KMS-11 (cell line): ENCODE measurements around the gene IPPK.
"Not testable (repeated sequence)": the region's sequence is repeated elsewhere in the genome, so short reads cannot be mapped to it uniquely, and the experiment has no call there.

Source experiments
- H2AFZ ChIP-seq: fragments of 200-600 bp; sonication (generic); 2 replicates; pipeline ENCODE4 v1.6.1; 2016; ENCODE audit warnings: antibody characterized with exemption, mixed run types, low read depth
- H3K27ac ChIP-seq: fragments of 200-600 bp; sonication (generic); 2 replicates; pipeline ENCODE4 v1.6.1; 2016; ENCODE audit warnings: mild to moderate bottlenecking, mixed run types
- H3K27me3 ChIP-seq: fragments of 200-600 bp; sonication (generic); 2 replicates; pipeline ENCODE4 v1.6.1; 2017; ENCODE audit warnings: mild to moderate bottlenecking, low read depth, mixed run types, moderate library complexity; ENCODE audit not compliant: insufficient read depth
- H3K36me3 ChIP-seq: fragments of 200-600 bp; sonication (generic); 2 replicates; pipeline ENCODE4 v1.6.1; 2017; ENCODE audit warnings: mild to moderate bottlenecking, mixed run types; ENCODE audit not compliant: insufficient read depth
- H3K4me1 ChIP-seq: fragments of 200-600 bp; sonication (generic); 2 replicates; pipeline ENCODE4 v1.6.1; 2016; ENCODE audit warnings: mild to moderate bottlenecking, low read depth, mixed run types; ENCODE audit not compliant: poor library complexity, severe bottlenecking
- H3K4me2 ChIP-seq: fragments of 200-600 bp; sonication (generic); 2 replicates; pipeline ENCODE4 v1.7.0; 2016; ENCODE audit warnings: mild to moderate bottlenecking, mixed run types
- H3K4me3 ChIP-seq: fragments of 200-600 bp; sonication (generic); IDR thresholded peaks from 2 replicates; pipeline ENCODE4 v1.6.1; 2017; ENCODE audit warnings: low read depth, low read length, mixed read lengths; ENCODE audit not compliant: insufficient read depth
- H3K79me2 ChIP-seq: fragments of 200-600 bp; sonication (generic); 2 replicates; pipeline ENCODE4 v1.6.1; 2016; ENCODE audit warnings: low read depth, mixed run types; ENCODE audit not compliant: insufficient read depth
- H3K9ac ChIP-seq: fragments of 200-600 bp; sonication (generic); 2 replicates; pipeline ENCODE4 v1.6.1; 2016; ENCODE audit warnings: mild to moderate bottlenecking, mixed run types
- H4K20me1 ChIP-seq: fragments of 200-600 bp; sonication (generic); 2 replicates; pipeline ENCODE4 v1.6.1; 2016; ENCODE audit warnings: mild to moderate bottlenecking, mixed run types; ENCODE audit not compliant: insufficient read depth
- TF ChIP-seq, protein P1 (sequence below): fragments of 200-600 bp; sonication (generic); conservative IDR thresholded peaks from 2 replicates; pipeline ENCODE4 v1.6.1; 2017; ENCODE audit warnings: low read depth, mild to moderate bottlenecking, antibody characterized with exemption, low read length, moderate library complexity, mixed read lengths

The IPPK gene

GRCh38 chr9:92600462-92601261 lies 69.3 kb downstream of the IPPK start:
- H3K4me1 ChIP-seq = peaks cover 5% of the 10 kb centered on the region

GRCh38 chr9:92599938-92600461 lies 69.9 kb downstream of the IPPK start:
- Histone ChIP-seq H3K4me2 (no peak overlapping the region), H4K20me1 (no peaks in the 10 kb centered on the region), H3K4me1 (no peaks in the 10 kb centered on the region), H2AFZ (no peak overlapping the region), H3K27me3 (no peaks in the 10 kb centered on the region), H3K36me3 (no peaks in the 10 kb centered on the region), H3K4me3 (no peak overlapping the region), H3K9ac (no peak overlapping the region), H3K27ac (no peak overlapping the region), H3K79me2 (no peaks in the 10 kb centered on the region)
- TF ChIP-seq, protein P1, sequence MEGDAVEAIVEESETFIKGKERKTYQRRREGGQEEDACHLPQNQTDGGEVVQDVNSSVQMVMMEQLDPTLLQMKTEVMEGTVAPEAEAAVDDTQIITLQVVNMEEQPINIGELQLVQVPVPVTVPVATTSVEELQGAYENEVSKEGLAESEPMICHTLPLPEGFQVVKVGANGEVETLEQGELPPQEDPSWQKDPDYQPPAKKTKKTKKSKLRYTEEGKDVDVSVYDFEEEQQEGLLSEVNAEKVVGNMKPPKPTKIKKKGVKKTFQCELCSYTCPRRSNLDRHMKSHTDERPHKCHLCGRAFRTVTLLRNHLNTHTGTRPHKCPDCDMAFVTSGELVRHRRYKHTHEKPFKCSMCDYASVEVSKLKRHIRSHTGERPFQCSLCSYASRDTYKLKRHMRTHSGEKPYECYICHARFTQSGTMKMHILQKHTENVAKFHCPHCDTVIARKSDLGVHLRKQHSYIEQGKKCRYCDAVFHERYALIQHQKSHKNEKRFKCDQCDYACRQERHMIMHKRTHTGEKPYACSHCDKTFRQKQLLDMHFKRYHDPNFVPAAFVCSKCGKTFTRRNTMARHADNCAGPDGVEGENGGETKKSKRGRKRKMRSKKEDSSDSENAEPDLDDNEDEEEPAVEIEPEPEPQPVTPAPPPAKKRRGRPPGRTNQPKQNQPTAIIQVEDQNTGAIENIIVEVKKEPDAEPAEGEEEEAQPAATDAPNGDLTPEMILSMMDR = no peak

More at GRCh38 chr9:92600462-92601261, 69.3 kb downstream of the IPPK start:
- H4K20me1 ChIP-seq = no peaks in the 10 kb centered on the region
- H3K9ac ChIP-seq = no peak overlapping the region
- no peak overlapping the region for H3K27ac ChIP-seq
- no peaks in the 10 kb centered on the region for H3K36me3 ChIP-seq
- no peaks in the 10 kb centered on the region for H3K27me3 ChIP-seq
- H3K4me2 ChIP-seq = no peak overlapping the region
- TF ChIP-seq, protein P1 = no peak
- H2AFZ ChIP-seq = no peak overlapping the region
- no peaks in the 10 kb centered on the region for H3K79me2 ChIP-seq
- no peak overlapping the region for H3K4me3 ChIP-seq

DNA sequence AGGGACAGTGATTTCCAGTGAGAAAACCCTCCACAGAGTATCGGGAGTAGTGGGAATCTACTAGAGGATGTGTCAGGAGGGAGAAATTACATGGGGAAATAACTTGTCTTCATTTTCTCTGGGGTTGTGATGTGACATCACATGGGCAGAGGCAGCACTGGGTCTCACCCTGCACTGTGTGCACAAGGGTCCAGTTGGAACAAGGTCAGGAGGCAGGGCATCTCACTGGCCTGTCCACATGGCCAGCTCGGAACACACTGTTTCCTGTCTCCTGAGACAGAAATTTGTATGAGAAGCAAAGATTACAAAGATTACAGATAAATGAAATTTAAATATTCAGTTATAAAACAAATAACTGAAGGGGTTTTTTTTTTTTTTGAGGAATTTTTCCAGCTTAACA lies 71.5 kb downstream of the IPPK start:
- Histone ChIP-seq H3K27ac (no peak overlapping the region), H3K79me2 (no peaks in the 10 kb centered on the region), H3K4me1 (no peaks in the 10 kb centered on the region), H3K9ac (no peak overlapping the region), H3K4me2 (no peak overlapping the region), H3K4me3 (no peak overlapping the region), H4K20me1 (no peaks in the 10 kb centered on the region), H2AFZ (no peak overlapping the region), H3K27me3 (no peaks in the 10 kb centered on the region), H3K36me3 (no peaks in the 10 kb centered on the region)
- TF ChIP-seq, protein P1 = no peak

DNA sequence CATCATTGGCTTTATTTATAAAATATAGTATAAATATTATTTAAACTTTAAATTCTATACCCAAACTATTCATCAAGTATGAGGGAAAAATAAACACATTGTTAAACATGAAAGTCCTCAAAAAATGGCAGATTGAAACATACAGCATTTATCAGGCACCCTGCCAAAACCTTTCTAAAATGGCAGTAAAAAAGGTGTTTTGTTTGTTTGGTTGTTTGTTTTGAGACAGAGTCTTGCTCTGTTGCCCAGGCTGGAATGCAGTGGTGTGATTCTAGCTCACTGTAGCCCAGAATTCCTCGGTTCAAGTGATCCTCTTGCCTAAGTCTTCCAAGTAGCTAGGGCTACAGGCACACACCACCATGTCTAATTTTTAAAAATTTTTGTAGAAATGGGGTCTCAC lies 74.0 kb downstream of the IPPK start:
- TF ChIP-seq, protein P1 = no peak
- no peak overlapping the region for H3K4me2 ChIP-seq
- H3K4me3 ChIP-seq = no peak overlapping the region
- H3K79me2 ChIP-seq = no peaks in the 10 kb centered on the region
- no peaks in the 10 kb centered on the region for H4K20me1 ChIP-seq
- no peak overlapping the region for H3K27ac ChIP-seq
- no peaks in the 10 kb centered on the region for H3K27me3 ChIP-seq
- H3K9ac ChIP-seq = no peak overlapping the region
- no peak overlapping the region for H2AFZ ChIP-seq
- H3K36me3 ChIP-seq = no peaks in the 10 kb centered on the region
- no peaks in the 10 kb centered on the region for H3K4me1 ChIP-seq

- H3K79me2 ChIP-seq, H3K4me2 ChIP-seq, H3K27ac ChIP-seq, H4K20me1 ChIP-seq, H3K4me3 ChIP-seq, H3K4me1 ChIP-seq, H3K36me3 ChIP-seq, H3K27me3 ChIP-seq, H2AFZ ChIP-seq, H3K9ac ChIP-seq: not testable (repeated sequence)
Observed at GRCh38 chr9:92595075-92595474, 74.9 kb downstream of the IPPK start.
